DMS114 treated with DMSO at 0.1 percent for 48 hours (cell line): ENCODE data around the gene INPP4B.

Experiments
- DNase-seq: peaks from one replicate; lab custom pipeline; 2025; ENCODE audit not compliant: unreplicated experiment; lab: John Stamatoyannopoulos, UW

INPP4B gene

DNA sequence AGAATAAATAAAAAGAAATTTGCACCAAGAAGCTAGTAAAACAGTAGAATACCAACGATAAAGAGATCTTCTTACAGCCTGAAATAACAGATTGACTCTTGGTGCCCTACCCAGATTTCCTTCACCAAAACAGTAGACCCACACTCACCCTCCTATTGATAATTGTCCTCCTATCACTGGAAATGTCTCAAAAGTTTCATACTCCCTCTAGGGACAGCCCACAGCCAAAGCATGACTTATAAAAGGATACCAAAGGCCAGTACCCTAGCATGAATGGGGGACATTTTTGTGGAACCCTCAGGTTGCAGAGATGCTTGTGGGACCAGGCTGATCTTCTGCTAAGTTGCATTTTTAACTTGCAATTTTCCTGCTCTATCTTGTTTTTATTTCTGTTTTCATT, 104.1 kb downstream of the INPP4B start:
- DNase-seq: no peak

DNA sequence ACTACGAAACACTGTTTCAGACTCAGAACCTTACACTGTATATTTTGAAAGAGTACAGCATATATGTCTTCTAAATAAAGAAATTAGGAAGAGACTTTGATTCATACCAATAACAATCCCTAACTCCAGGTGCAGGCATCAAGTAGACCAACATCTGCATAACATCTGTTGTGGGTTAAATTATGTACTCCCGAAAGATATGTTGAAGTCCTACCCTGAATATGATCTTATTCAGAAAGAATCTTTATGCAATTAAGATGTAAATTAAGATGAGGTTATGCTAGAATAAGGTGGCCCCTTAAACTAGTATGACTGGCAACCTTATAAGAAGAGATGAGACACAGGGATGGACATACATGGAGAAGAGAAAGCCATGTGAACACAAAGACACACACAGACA, 117.9 kb downstream of the INPP4B start:
- no peak for DNase-seq

DNA sequence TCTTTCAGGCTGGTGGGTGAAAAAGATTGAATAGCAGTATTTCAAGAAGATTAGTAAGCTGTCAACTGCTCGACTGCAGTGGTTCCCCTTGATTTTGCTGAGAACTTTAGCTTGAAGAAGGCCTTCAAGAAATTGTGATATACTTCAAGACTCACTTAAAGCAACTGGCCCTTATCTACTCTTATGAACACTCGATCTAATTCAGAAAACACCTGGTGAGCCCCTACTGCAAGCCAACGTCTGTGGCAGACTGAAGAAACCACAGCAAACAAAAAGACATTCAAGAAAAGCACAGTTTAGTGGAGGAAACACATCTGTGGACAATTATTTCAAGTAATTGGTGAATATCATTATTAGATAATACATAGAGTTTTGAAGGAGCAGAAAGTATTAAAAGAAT, 119.0 kb downstream of the INPP4B start:
- DNase-seq: no peak

DNA sequence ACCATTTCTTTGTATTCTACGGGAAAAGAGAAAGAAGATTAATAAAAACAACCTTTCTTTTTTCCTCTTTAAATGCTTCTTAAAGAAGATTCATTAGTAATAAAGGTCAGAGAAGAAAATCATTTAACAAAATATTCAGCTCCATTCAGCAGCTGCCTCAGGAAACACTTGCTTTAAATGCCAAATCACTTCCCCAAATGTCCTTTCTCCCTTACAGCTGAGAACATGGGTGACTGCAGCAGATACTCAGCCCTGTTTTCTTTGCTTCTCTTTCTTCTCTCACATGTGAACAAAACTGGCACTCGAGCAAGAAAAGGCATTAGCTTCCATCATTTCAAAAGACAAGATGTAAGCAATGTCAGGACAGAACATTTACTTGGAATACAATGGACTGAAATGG, 120.2 kb downstream of the INPP4B start:
- DNase-seq: no peak

DNA sequence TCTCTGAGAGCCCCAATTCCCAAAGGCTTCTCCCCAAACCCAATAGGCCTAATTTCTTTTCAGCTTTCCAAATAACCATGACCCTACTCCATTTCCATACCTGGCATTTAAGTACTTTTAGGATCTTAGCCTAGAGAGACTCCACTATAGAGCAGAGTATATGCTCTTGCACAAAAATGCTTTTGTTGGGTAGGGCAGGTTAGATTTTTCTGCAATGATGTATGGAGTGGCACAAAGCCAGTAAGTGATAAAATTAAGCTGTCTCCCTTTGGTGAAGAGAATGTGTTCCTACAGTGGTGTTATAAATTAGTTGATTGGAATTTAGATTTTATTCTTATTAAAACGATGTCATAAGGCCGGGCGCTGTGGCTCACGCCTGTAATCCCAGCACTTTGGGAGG, 124.9 kb downstream of the INPP4B start:
- no peak for DNase-seq

DNA sequence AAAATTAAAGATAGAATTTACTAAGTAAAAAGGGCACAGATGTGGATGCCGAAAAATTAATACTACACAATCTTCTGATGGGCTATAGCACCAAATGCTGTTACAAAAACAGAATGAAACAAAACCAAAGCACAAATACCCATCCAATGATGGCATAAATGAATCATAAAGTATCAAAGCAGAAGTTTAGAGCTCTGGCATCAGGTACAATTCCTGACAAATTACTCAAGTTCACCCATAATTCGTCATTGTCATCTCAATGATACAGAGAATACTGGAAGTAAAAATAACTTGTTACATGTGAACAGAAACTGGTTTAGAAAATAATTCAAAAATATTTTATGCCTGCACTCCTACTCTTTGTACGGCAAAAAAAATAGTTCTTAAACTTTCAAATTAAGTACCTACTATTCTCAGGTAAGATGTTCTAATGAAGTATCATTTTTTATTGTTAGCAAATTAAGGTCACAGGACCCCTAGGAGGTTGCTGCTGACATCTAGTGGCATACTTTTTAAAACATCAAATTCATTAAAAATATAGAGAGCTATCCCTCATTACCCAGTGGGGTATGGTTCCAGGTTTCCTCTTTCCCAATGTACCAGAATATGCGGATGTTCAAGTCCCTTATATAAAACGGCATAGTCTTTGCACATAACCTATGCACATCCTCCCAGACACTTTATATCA, 126.1 kb downstream of the INPP4B start:
- DNase-seq: peak; percentile 5

DNA sequence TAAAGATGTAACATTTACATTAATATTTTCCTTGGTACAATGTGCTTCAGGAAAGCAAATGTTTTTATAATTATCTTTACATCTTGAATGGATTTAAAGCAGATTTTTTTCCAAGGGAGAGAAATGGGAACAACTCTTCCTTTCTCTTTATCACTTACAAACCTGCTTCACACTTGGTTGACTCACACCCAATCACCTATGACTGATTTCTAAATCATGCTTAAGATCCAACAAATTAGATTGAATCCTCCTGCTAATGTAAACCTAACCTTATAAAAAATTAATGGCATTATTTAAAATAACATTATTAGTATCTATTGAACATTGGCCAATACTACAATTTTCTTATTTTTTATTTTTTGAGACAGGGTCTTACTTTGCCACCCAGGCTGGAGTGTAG, 127.1 kb downstream of the INPP4B start:
- DNase-seq: no peak

DNA sequence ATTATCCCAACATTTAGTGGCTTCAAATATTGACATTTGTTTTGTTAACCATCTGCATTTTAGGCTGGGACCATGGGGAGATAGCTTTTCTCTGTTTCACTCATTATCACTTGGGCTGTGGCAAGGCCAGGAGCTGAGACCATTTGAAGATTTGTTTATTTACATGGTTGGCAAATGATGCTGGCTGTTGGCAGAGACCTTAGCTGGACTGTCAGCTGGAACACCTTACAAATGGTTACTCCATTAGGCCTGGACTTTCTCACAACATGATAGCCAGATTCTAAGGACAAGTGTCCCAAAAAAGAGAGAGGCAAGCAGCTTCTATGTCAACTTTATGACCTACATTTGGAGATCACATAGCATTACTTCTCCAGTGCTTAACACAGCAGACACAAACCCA, 130.4 kb downstream of the INPP4B start:
- DNase-seq: no peak

DNA sequence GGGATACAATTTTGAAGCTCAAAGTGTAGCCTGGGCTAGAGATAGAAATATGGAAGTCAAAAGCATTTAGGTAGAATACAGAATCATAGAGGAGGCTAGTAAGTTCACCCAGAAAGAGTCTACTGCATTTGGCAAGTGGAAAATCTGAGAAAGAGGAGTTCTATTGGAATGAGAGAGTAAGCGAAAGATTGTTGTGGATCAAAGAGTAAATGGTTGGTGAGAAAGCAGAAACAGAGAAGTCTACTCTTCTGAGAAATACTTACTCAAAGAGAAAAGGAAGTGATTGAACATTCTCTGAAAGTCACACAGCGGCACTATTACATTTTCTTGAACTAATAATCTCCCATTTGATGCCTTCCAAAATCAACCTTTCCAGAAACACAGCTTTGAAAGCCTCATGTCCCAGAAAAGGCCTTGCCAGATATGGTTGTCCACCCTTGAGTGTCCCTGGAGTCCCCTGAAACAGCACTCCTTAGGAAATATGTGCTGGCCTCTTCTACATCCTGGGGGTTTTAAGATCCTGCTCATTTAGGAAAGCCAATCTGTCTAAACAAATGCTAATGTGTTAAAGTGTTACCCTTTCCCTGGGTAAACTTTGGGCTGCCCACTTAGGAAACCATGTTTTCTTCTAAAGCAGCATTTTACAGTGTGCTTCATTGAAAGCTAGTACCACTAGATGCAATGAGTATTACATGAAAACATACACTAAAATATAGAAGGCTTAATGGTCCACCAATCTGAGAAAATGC, 132.6 kb downstream of the INPP4B start:
- DNase-seq: no peak

DNA sequence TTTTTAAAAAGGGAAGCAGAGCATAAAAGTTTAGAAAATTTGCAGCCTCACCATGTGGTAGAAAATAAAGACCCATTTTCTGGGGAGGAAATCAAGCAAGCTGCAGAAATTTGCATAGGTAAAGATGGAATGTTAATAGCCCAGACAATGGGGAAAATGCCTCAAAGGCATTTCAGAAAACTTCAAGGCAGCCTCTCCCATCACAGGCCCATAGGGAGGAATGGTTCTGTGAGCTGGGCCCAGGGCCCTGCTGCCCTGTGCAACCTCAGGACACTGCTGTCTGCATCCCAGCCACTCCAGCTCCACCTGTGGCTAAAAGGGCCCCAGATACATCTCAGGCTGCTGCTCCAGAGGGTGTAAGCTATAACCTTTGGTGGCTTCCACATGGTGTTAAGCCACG, 137.9 kb downstream of the INPP4B start:
- DNase-seq: no peak

DNA sequence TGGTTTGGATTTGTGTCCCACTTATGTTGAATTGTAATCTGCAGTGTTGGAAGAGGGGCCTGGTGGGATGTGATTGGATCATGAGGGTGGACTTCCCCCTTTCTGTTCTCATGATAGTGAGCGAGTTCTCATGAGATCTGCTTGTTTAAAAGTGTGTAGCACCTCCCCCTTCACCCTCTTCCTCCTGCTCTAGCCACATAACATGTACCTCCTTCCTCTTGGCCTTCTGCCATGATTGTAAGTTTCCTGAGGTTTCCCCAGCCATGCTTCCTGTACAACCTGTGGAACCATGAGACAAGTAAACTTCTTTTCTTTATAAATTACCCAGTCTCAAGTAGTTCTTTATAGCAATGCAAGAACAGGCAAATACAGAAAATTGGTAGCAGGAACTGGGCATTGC, 138.7 kb downstream of the INPP4B start:
- no peak for DNase-seq

DNA sequence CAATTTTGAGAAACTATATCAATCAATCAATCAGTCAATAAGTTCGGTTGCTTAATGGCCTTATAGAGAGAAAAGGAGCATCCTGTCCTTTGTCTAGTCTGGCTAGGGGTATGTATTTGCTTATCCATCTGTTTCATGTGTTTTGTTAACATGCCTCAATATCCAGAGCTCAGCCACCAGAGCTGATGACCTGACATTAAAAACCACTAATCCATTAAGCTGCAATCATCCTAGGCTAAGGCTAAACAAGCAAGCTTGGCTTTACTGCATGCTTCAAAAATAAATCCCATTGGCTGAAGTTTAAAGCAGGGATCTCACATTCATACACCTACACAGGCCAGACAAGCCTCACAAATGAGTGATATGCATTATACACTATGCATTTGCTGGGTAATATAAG, 139.7 kb downstream of the INPP4B start:
- DNase-seq: no peak

DNA sequence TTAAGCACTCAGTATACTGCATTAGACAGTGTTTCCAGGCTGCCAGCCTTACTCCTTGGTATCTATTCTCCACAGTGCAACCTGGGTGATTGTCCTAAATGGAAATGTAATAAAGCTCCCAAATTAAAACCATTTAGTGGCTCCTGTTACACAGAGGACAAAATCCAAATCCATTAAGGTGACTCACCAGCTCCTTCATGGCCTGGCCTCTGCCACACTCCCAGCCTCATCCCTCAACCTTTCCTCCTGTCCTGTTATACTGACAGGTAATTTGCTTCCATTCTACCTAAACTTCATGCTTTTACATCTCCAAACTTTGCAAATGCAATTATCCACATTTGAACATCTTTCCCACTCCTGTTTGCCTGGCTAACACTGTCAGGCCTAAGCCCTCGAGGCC, 140.3 kb downstream of the INPP4B start:
- no peak for DNase-seq

DNA sequence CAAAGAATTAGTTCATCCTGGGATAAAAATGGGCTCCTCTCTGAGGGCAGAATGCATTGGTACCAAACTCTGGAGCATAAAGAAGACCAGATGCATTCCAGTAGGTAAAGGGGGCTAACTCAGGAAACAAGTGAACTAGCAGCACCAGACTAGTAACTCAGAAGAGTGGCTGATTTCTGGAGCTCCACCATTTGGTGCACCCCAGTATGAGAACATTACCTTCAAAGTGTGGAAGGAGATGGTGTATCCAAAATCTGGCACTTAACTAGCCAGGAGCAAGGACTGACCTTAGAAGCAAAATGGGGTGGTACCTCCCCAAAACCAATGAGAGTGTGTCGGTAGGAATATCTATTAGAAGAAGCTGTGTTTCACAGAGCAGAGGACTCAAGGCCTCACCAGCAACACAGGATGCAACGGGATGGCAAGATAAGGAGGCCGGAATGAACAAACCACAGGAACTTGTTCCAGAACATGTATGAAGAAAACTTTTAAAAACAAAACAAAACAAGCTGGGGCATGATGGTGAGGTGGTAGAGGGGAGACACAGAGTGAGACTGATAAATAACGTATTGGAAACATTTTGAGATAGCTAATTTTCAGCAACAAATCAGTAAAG, 142.3 kb downstream of the INPP4B start:
- no peak for DNase-seq

DNA sequence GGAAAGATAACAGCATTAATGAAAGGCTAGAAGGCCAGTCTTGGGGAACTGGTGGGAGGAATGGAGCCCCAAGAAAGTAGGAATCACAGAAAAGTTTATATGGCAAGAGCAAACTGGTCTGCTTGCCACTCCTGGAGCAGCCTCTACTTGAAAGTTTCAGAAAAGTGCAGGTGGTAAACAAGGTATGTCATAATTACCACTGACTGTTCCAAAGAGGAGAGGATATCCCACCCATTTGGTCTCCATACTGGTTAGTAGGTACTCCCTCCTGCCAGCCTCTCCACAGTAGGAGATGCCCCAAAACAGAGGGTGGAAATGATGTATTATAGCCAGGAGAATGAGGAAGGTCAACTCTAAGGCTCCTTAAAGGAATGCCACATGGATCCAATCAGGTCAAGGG, 145.1 kb downstream of the INPP4B start:
- DNase-seq: no peak

DNA sequence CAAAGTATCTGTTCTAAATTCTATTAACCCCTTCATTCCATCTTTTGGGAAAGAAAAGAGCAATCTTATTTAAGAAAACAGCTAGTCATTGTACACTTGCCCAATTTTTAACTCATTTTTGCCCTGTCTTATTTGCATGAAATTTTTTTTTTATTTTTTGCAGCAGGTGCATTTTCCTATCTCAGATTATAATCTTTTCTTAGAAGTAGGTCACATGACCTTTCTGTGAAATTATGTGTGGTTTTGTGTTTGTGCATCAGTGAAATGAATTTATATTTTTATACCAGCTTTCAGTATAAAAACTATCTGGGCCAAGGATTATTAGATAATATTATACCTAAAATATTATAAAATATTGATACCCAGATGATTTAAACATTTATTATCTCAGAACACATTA, 145.6 kb downstream of the INPP4B start:
- no peak for DNase-seq

DNA sequence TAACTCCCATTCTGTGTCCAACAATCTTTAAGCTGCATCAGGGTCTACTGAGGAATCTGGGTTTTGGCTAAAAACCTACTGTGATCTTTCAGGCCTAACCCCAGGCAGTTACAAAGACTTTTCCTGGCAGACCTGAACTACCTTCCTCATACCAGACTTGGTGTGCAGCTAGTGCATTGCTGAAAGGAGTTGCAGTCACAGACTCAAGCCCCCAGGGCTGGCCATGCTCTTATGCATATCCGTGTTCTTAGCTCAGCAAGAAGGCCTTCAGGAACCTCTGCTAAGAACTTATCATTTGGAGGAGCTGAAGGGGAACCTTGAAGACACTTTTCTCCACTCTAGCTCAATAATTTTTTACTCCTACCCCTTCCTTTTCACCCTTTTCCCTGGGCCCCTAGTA, 147.5 kb downstream of the INPP4B start:
- no peak for DNase-seq

DNA sequence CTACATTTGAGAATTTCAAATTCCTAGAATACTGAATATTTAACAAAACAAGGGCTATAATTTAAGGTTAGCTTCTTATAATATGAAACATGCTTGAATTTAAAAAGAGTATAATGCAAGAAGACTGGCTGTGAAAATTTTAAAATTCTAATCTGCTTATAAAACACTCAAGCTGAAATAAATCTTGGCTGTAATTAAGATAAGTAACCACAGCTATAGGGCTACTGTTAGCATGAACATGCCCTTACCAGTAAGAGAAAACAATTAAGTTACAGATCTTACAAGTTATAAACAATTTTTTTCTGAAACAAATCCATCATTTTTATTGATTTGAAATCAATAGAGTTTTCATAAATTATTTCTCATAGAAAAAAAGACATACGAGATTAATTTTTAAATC, 148.2 kb downstream of the INPP4B start:
- no peak for DNase-seq

DNA sequence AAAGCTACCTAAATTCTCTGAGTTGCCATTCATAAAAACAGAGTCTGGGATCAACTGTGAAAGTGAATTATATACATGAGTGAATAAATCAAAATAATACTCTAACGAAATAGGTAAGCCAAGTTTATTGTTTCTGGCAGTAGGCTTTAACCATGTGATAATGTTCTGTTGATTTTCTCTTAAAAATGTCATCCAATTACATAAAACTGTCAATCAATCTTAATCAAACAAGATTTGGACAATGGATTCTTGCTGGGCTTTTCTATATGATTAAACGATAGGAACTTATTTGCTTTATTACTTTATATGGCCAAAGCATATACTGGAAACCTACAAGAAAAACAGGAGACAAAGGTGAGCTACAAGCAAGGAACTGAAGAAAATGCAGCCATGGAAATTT, 148.8 kb downstream of the INPP4B start:
- DNase-seq: no peak

DNA sequence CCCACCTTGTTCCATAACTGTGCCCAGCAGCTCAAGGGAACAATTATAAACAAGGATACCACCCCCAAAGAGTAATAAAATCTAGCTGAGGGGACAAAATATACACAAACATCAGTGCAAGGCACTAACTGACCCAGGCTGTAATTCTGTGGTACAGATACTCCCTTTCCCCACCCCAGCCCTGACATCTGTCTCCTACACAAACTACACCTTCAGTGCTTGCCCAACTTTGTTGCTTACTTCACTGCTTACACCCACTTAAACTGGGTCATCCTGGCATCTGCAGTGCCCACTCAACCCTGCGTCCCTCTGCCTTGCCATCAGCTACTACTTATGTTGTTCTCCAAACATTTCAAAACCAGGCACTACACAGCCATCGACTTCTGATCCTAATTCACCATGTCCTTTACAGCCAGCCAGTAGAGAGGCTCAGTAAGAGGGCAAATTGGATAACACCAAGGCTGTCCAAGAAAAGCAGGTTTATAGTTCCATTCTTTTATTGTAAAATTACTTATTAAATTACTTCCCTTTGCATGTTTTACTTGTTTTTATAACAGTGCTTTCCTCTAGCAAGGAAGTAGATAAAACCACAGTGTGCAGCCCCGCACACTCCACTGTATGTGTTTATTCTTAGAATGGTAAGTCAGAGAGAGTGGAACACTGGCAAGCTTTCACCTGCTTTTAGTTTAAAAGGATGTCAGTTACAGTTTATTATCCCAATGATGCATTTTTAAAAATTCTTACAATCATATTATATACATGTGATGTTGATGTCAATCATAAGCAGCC, 149.6 kb downstream of the INPP4B start:
- DNase-seq: no peak

DNA sequence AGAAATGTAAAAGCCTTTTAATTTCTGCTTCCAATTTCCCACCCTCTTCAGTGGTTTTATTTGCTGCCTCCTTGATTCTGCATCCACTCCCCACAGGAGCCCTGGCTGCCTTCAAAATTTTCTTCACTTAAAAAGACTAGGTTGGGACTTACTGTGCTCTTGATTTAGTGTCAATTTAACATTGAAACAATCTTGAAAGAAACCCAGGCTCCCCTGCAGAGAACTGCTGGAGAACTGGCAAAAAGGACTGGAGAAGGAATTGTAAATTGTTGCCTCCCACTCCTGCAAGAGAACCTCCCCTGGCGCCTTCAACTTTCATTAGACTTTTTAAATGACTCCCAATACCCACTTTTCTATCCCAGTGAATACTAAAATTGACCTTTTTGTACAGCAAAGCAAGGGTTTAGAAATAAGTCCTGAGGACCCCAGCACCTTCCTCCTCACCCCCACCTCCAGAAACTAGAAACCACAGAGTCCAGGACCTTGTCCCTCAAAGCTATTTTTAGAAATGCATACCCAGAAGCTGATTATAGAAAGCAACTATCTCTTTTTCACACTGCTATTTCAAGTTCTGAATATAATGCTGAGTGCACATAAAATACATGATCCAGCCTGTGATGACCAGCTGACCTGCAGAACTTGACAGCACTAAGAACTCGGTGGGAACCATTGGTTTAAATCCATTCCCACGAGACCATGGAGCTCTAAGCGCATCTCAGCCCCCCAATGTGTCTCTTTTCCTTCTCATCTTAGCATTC, 155.5 kb downstream of the INPP4B start:
- no peak for DNase-seq
